HepG2 (cell line): ENCODE results near the gene ZKSCAN8. TPM values are rescaled to one million over a fixed set of nuclear protein-coding genes. Genes with fewer than 3 reads are reported as not detected.

Experiments
- ATAC-seq: fragments of 200-7000 bp; cut with Tn5 transposase; 3 replicates; pipeline ENCODE4 v1.9.1; 2020; ENCODE audit warnings: mild to moderate bottlenecking, moderate library complexity
- BruUV-seq: library from RNA; stranded (reverse); fragments of 400-500 nt; replicated peaks from 2 replicates; lab custom pipeline; 2021; lab: Mats Ljungman, UMichigan
- CTCF ChIA-PET: fragments of 300-600 bp; formaldehyde crosslinking; extraction: SDS; loops from one replicate; lab custom pipeline; 2021; ENCODE audit warnings: low total read pairs, inconsistent platforms, low intra/inter-chr PET ratio; lab: Yijun Ruan, JAX
- POLR2A ChIA-PET: fragments of 350-600 bp; sonication (Branson Sonifier 250); formaldehyde crosslinking; loops from one replicate; lab custom pipeline; 2020; ENCODE audit warnings: antibody characterized with exemption, inconsistent platforms; lab: Yijun Ruan, JAX
- DNase-seq: peaks from one replicate; pipeline ENCODE4 v3.0.0-alpha.2; 2015; ENCODE audit warnings: low spot score
- FAIRE-seq: peaks from 3 replicates; lab custom pipeline; 2011; peaks lifted over from hg19 to GRCh38; lab: Jason Lieb, UNC
- H2AFZ ChIP-seq: one replicate; pipeline ENCODE4 v1.6.1; 2011; ENCODE audit warnings: low read length, inconsistent platforms
- H3K27ac ChIP-seq: fragments of 300-600 bp; 3 replicates; pipeline ENCODE4 v1.8.0; 2011; ENCODE audit warnings: mixed run types, mild to moderate bottlenecking, mixed read lengths, low read length, inconsistent platforms; ENCODE audit not compliant: insufficient read depth; ENCODE audit errors: extremely low read length
- H3K27me3 ChIP-seq, 2 experiments: fragments of 200-600 bp in 1 of 2; 2 replicates in 1 of 2; 3 replicates in 1 of 2; pipeline versions ENCODE4 v1.6.0 to v1.8.0; 2011; ENCODE audit warnings: low read length in 2 of 2, mild to moderate bottlenecking in 2 of 2, moderate library complexity in 2 of 2, inconsistent platforms in 1 of 2; ENCODE audit not compliant: insufficient read depth in 2 of 2, control insufficient read depth in 1 of 2
- H3K36me3 ChIP-seq, 2 experiments: fragments of 200-600 bp in 1 of 2; replicated peaks in 1 of 2; 2 replicates in 1 of 2; 3 replicates in 1 of 2; pipeline versions ENCODE4 v1.5.1 to v1.8.0; 2011; ENCODE audit warnings: low read length in 2 of 2, inconsistent platforms in 1 of 2; ENCODE audit not compliant: insufficient read depth in 2 of 2, control insufficient read depth in 1 of 2
- H3K4me1 ChIP-seq: 2 replicates; pipeline ENCODE4 v1.5.1; 2012; ENCODE audit warnings: low read length, inconsistent platforms; ENCODE audit not compliant: insufficient read depth
- H3K4me2 ChIP-seq: 2 replicates; pipeline ENCODE4 v1.6.0; 2011; ENCODE audit warnings: low read depth, low read length, inconsistent platforms
- H3K4me3 ChIP-seq, 3 experiments: fragments of 200-600 bp in 1 of 3; sonication (generic), shearing (Covaris generic) in 1 of 3; replicated peaks in 1 of 3; 2 replicates each; pipeline ENCODE4 v1.5.1; 2011 to 2016; ENCODE audit warnings: low read length in 3 of 3, inconsistent platforms in 2 of 3, low read depth in 2 of 3, mild to moderate bottlenecking in 2 of 3, control low read depth in 1 of 3, mixed read lengths in 1 of 3; ENCODE audit not compliant: insufficient read depth in 1 of 3
- H3K79me2 ChIP-seq: one replicate; pipeline ENCODE4 v1.6.1; 2011; ENCODE audit warnings: low read length, inconsistent platforms; ENCODE audit not compliant: insufficient read depth
- H3K9ac ChIP-seq: 2 replicates; pipeline ENCODE4 v1.6.0; 2011; ENCODE audit warnings: mild to moderate bottlenecking, low read depth, low read length, inconsistent platforms; ENCODE audit not compliant: insufficient read depth
- H3K9me3 ChIP-seq: 2 replicates; pipeline ENCODE4 v1.5.1; 2012; ENCODE audit warnings: mild to moderate bottlenecking, low read length
- H4K20me1 ChIP-seq: 2 replicates; pipeline ENCODE4 v1.6.0; 2011; ENCODE audit warnings: inconsistent platforms, mild to moderate bottlenecking, low read length, moderate library complexity; ENCODE audit not compliant: insufficient read depth
- ASH2L ChIP-seq: fragments of 300-600, 200-600 bp; sonication (generic); IDR thresholded peaks from 2 replicates; pipeline ENCODE4 v1.7.0; 2017; ENCODE audit warnings: low read depth, mild to moderate bottlenecking, moderate library complexity, mixed read lengths, low read length; ENCODE audit not compliant: insufficient read length
- DPF2 ChIP-seq: sonication (generic); formaldehyde crosslinking; IDR thresholded peaks from 2 replicates; pipeline ENCODE4 v1.4.0; 2020; ENCODE audit warnings: mild to moderate bottlenecking, low read depth, missing genetic modification reagents, borderline replicate concordance
- KAT2B ChIP-seq: fragments of 150-350 bp; IDR thresholded peaks from 2 replicates; pipeline ENCODE4 v1.6.1; 2014; ENCODE audit warnings: low read depth, low read length, borderline replicate concordance
- NBN ChIP-seq: fragments of 450-650 bp; conservative IDR thresholded peaks from 2 replicates; pipeline ENCODE4 v1.6.1; 2017
- NFE2L1 ChIP-seq: sonication (generic); formaldehyde crosslinking; IDR thresholded peaks from 2 replicates; pipeline ENCODE4 v1.4.0; 2020; ENCODE audit warnings: missing genetic modification reagents, mild to moderate bottlenecking, borderline replicate concordance
- PCBP1 ChIP-seq: fragments of 200-400 bp; formaldehyde crosslinking; IDR thresholded peaks from 2 replicates; pipeline ENCODE4 v1.6.1; 2017; ENCODE audit warnings: mild to moderate bottlenecking, low read depth, low read length, borderline replicate concordance
- SRSF9 ChIP-seq: fragments of 200-400 bp; formaldehyde crosslinking; IDR thresholded peaks from 2 replicates; pipeline ENCODE4 v1.6.1; 2018; ENCODE audit warnings: borderline replicate concordance, mild to moderate bottlenecking, low read depth, low read length; ENCODE audit not compliant: insufficient read depth, poor library complexity, severe bottlenecking
- TBP ChIP-seq: sonication (generic); formaldehyde crosslinking; IDR thresholded peaks from 2 replicates; pipeline ENCODE4 v1.5.0; 2020; ENCODE audit warnings: missing genetic modification reagents
- ZBTB20 ChIP-seq: sonication (generic); formaldehyde crosslinking; IDR thresholded peaks from 2 replicates; pipeline ENCODE4 v1.8.1; 2023; ENCODE audit warnings: missing genetic modification reagents, low read depth, mild to moderate bottlenecking, borderline replicate concordance
- ZBTB42 ChIP-seq: sonication (generic); formaldehyde crosslinking; IDR thresholded peaks from 2 replicates; pipeline ENCODE4 v1.5.0; 2020; ENCODE audit warnings: mild to moderate bottlenecking, missing genetic modification reagents
- ZC3H13 ChIP-seq: sonication (generic); formaldehyde crosslinking; IDR thresholded peaks from 2 replicates; pipeline ENCODE4 v1.8.1; 2023; ENCODE audit warnings: mild to moderate bottlenecking, missing genetic modification reagents, moderate library complexity
- ZFP1 ChIP-seq: IDR thresholded peaks from 2 replicates; pipeline ENCODE4 v1.6.1; 2016
- ZNF232 ChIP-seq: sonication (generic); formaldehyde crosslinking; IDR thresholded peaks from 2 replicates; pipeline ENCODE4 v1.4.0; 2020; ENCODE audit warnings: missing genetic modification reagents, borderline replicate concordance
- ZNF33A ChIP-seq: sonication (generic); formaldehyde crosslinking; IDR thresholded peaks from 2 replicates; pipeline ENCODE4 v1.5.1; 2020; ENCODE audit warnings: missing genetic modification reagents, mild to moderate bottlenecking, moderate library complexity, borderline replicate concordance
- ZNF672 ChIP-seq: sonication (generic); formaldehyde crosslinking; IDR thresholded peaks from 2 replicates; pipeline ENCODE4 v1.8.1; 2022; ENCODE audit warnings: missing genetic modification reagents
- ZNF839 ChIP-seq: sonication (generic); formaldehyde crosslinking; IDR thresholded peaks from 2 replicates; pipeline ENCODE4 v1.4.0; 2020; ENCODE audit warnings: missing genetic modification reagents, mild to moderate bottlenecking, borderline replicate concordance
- WGBS: methylation state at CpG from one replicate; pipeline ENCODE4 v1.1.6; 2017; ENCODE audit warnings: low lambda C conversion rate; 5-methylcytosine and 5-hydroxymethylcytosine counted together
- in situ Hi-C: cut with HindIII; loops from 2 replicates; pipeline ENCODE4 v1.10.0; 2017; ENCODE audit warnings: low pct_unique_long_range_greater_than_20kb; ENCODE audit not compliant: extremely low pct_ligation_motif_present
- intact Hi-C: fragments of 100-400 bp; cut with micrococcal nuclease; formaldehyde crosslinking; loops from one replicate; pipeline ENCODE4 v1.10.0; 2022; ENCODE audit not compliant: unreplicated experiment
- polyA plus RNA-seq, 8 experiments: library from polyadenylated mRNA; depleted of rRNA in 3 of 8; stranded (reverse) in 7 of 8; unstranded in 1 of 8; fragments of >200 nt; fragmentation: Illumina TruSeq in 4 of 8; extraction: Trizol in 4 of 8; gene quantifications; 2 replicates each; pipeline versions ENCODE4 v1.2.1 to v1.2.3, GENCODE V29; 2011 to 2016; ENCODE audit warnings: low read depth in 4 of 8, missing spikeins in 1 of 8, mixed read lengths in 1 of 8; ENCODE audit not compliant: insufficient read depth in 1 of 8
- total RNA-seq, 5 experiments: library from RNA; depleted of rRNA; stranded (reverse); fragments of >200 nt; fragmentation: Illumina TruSeq; extraction: Trizol; gene quantifications; 2 replicates each; pipeline ENCODE4 v1.2.3, GENCODE V29; 2016; ENCODE audit warnings: low read depth in 1 of 5
- TF ChIP-seq, protein P1 (sequence below): sonication (generic); formaldehyde crosslinking; IDR thresholded peaks from 2 replicates; pipeline ENCODE4 v1.4.0; 2020; ENCODE audit warnings: low read depth, mild to moderate bottlenecking, missing genetic modification reagents
- TF ChIP-seq, protein P2 (sequence below): sonication (generic); formaldehyde crosslinking; IDR thresholded peaks from 2 replicates; pipeline ENCODE4 v1.4.0; 2020; ENCODE audit warnings: mild to moderate bottlenecking, missing genetic modification reagents
- TF ChIP-seq, protein P3 (sequence below): sonication (generic); formaldehyde crosslinking; conservative IDR thresholded peaks from 2 replicates; pipeline ENCODE4 v1.8.0; 2022; ENCODE audit warnings: low read depth, missing genetic modification reagents
- TF ChIP-seq, protein P4 (sequence below): sonication (generic); formaldehyde crosslinking; IDR thresholded peaks from 2 replicates; pipeline ENCODE4 v1.5.1; 2020; ENCODE audit warnings: missing genetic modification reagents, mild to moderate bottlenecking, borderline replicate concordance

The ZKSCAN8 gene
- total and polyA plus RNA-seq, 2 of the 13 experiments (the other 11 are each of a cell fraction or from before 2014, with no cell fraction given), result 12.4 to 20.9 TPM

DNA sequence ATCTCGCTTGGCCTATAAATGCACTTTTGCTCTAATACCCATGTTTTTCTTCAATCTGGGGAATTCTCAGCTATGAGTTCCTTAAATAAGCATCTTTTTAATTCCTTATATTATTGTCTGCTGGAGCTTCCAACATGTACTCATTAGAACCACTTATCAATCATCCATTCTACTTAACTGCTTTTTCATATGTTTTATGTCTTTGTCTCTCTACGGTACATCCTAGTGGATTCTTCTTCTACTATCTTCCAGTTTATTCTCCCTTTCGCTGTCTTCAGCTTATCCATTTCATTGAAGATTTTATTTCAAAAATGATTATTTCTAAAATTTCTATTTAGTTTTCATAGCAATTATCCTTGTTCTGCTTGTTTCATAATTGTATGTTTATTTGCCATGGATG is 29.7 kb upstream of the ZKSCAN8 start:
- no peak overlapping the region for H3K27ac ChIP-seq
- no peak for ATAC-seq
- H3K27me3 ChIP-seq, result no peaks in the 10 kb centered on the region
- H3K36me3 ChIP-seq, result peaks cover 0 to 7% of the 10 kb centered on the region in 2 experiments; a peak in 2 of 5 replicates
- no peak overlapping the region for H3K4me3 ChIP-seq
- intact Hi-C loops, result no loop called here
- DNase-seq, result no peak
- POLR2A ChIA-PET, result no interaction called here
- H3K4me1 ChIP-seq, result peaks cover 4% of the 10 kb centered on the region; the same call in 1 of the 2 replicates
- H3K9me3 ChIP-seq, result no peaks in the 10 kb centered on the region
- FAIRE-seq, result no peak
- H2AFZ ChIP-seq, result no peak overlapping the region
- BruUV-seq, result no TSS peak
- TF ChIP-seq, protein P1, sequence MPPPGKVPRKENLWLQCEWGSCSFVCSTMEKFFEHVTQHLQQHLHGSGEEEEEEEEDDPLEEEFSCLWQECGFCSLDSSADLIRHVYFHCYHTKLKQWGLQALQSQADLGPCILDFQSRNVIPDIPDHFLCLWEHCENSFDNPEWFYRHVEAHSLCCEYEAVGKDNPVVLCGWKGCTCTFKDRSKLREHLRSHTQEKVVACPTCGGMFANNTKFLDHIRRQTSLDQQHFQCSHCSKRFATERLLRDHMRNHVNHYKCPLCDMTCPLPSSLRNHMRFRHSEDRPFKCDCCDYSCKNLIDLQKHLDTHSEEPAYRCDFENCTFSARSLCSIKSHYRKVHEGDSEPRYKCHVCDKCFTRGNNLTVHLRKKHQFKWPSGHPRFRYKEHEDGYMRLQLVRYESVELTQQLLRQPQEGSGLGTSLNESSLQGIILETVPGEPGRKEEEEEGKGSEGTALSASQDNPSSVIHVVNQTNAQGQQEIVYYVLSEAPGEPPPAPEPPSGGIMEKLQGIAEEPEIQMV (CRISPR knock-in tag), result no peak
- TF ChIP-seq DPF2 (CRISPR knock-in tag) (no peak), ZNF839 (CRISPR knock-in tag) (no peak), NFE2L1 (CRISPR knock-in tag) (no peak), ZNF232 (CRISPR knock-in tag) (no peak), ZBTB20 (CRISPR knock-in tag) (no peak), TBP (CRISPR knock-in tag) (no peak), ZNF33A (CRISPR knock-in tag) (no peak), NBN (no peak), ZC3H13 (no peak), SRSF9 (no peak), KAT2B (no peak), ZBTB42 (CRISPR knock-in tag) (no peak), ZFP1 (CRISPR knock-in tag) (no peak), PCBP1 (no peak), ZNF672 (CRISPR knock-in tag) (no peak), ASH2L (no peak)
- TF ChIP-seq, protein P2, sequence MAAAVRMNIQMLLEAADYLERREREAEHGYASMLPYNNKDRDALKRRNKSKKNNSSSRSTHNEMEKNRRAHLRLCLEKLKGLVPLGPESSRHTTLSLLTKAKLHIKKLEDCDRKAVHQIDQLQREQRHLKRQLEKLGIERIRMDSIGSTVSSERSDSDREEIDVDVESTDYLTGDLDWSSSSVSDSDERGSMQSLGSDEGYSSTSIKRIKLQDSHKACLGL (CRISPR knock-in tag), result no peak
- TF ChIP-seq, protein P3, sequence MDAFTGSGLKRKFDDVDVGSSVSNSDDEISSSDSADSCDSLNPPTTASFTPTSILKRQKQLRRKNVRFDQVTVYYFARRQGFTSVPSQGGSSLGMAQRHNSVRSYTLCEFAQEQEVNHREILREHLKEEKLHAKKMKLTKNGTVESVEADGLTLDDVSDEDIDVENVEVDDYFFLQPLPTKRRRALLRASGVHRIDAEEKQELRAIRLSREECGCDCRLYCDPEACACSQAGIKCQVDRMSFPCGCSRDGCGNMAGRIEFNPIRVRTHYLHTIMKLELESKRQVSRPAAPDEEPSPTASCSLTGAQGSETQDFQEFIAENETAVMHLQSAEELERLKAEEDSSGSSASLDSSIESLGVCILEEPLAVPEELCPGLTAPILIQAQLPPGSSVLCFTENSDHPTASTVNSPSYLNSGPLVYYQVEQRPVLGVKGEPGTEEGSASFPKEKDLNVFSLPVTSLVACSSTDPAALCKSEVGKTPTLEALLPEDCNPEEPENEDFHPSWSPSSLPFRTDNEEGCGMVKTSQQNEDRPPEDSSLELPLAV (CRISPR knock-in tag), result no peak
- TF ChIP-seq, protein P4, sequence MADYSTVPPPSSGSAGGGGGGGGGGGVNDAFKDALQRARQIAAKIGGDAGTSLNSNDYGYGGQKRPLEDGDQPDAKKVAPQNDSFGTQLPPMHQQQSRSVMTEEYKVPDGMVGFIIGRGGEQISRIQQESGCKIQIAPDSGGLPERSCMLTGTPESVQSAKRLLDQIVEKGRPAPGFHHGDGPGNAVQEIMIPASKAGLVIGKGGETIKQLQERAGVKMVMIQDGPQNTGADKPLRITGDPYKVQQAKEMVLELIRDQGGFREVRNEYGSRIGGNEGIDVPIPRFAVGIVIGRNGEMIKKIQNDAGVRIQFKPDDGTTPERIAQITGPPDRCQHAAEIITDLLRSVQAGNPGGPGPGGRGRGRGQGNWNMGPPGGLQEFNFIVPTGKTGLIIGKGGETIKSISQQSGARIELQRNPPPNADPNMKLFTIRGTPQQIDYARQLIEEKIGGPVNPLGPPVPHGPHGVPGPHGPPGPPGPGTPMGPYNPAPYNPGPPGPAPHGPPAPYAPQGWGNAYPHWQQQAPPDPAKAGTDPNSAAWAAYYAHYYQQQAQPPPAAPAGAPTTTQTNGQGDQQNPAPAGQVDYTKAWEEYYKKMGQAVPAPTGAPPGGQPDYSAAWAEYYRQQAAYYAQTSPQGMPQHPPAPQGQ (CRISPR knock-in tag), result no peak
- H3K9ac ChIP-seq, result no peak overlapping the region
- H4K20me1 ChIP-seq, result no peaks in the 10 kb centered on the region
- no peaks in the 10 kb centered on the region for H3K79me2 ChIP-seq
- 82% methylated on average over 3 of the region's 3 CpGs for WGBS
- no peak overlapping the region for H3K4me2 ChIP-seq
- CTCF ChIA-PET, result no interaction called here
- in situ Hi-C loops, result no loop called here
